CD4-positive, alpha-beta T cell treated with Interleukin-10 for 1 hour (primary cell): ENCODE data around the gene IMMP2L.

Experiments used
- DNase-seq: peaks from one replicate; pipeline ENCODE4 v3.0.0-alpha.2; 2020

IMMP2L gene

DNA sequence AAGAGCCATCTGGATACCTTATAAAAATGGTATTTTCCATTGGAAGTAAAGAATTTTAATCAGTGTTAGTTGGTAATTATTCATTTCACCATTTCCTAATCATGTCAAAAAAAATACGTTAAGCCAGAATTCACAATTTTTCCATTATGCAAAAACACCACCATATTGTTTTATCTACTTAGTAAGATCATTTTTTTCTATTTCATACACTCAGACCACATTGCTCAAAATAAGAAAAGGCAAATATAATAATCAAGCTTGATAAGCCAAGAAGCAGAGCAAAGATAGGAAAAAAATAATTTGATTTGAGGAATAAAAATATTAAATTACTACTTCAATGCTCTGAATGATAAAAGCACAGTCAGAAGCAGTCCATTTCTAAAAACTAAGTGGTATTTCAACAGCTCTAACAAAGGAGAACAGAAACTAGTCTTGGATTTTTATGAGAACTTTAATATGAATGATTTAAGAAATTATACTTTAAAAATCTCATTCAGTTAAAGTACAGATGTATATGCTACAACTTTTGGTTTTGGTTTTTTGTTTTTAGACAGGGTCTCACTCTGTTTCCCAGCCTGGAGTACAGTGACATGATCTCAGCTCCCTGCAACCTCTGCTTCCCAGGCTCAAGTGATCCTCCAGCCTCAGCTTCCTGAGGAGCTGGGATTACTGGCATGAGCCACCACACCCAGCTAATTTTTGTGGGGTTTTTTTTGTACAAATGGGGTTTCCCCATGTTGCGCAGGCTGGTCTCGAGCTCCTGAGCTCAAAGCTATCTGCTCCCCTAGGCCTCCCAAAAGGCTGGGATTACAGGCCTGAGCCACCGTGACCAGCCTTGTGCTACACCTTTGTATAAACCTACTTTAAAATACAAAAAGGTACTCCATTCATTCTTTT is 424.7 kb downstream of the IMMP2L start:
- DNase-seq = peak; percentile 34

DNA sequence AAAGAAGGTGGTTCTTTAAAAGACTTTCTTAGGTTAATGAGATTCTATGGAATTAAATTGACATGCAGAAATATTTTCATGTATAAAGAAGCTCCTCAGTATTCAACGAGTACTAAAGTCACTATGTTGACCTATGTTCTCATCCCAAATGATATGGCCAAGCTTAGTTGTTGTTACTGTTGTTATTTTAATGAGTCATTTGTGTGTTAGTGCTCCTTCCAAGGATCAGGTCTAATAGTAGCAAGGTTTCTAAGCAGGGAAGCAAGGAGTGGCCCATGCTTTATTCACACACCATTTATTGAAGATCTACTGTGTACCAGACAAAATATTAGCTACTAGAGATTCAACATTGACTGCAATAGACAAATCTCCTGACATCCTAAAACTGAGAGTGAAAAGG is 429.5 kb downstream of the IMMP2L start:
- no peak for DNase-seq

DNA sequence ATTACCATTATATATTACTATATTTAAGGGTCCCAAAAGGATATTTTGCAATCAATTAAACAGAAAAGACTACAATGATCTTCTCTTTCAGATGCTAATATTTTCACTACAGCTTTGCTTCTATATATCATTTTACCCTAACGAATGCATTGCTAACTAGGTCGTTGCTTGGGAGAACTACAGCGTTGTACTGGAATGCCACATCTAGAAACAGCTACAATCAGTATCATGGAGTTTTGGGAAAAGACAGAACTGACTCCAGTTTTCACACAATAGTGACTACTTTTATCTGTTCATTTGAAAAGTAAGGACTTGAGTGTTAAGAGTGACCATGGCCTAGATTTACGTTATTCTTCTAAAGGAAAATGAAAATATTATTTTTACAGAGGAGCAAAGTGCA is 432.9 kb downstream of the IMMP2L start:
- no peak for DNase-seq

DNA sequence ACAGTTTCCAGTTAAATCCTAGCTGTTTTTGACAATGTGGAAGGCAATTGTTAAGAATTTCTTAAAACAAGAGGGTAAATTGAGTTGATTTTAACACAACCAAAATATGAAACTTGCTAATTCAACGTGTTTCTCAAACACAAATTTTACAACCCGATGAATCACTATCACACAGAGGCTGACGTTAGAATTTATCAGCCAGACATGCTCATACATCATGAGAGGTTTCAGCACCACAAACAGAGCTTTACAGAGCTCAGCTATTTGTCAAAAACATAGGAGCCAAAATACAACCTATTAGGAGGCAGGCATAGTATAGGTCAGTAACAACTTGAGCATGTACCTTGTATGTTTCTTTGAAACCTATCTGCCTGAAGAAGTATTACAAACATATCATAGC is 435.3 kb downstream of the IMMP2L start:
- DNase-seq = no peak

DNA sequence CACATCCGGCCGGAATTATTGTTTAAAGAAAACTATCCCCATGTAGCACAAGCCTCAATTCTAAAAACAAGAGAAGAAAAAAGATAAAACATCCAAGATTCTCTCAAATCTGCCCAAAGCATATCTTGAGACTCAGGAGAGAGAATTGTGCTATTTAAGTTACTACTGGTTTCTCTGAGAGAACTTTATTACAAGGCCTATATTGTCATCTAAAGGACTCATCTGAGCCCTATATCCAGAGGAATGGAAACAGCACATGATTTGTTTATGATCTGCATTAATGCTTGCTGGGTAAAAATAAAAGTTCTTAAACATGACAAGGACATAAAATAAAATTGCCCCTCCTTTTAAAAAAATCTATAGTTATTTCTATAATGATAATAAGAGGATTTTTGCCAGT is 446.3 kb downstream of the IMMP2L start:
- no peak for DNase-seq

GRCh38 chr7:111113263-111114017 is 448.9 kb downstream of the IMMP2L start:
- DNase-seq = no peak

GRCh38 chr7:111112439-111112838 is 449.9 kb downstream of the IMMP2L start:
- no peak for DNase-seq

- DNase-seq = no peak
These were observed 453.8 kb downstream of the IMMP2L start for GRCh38 chr7:111108496-111108895.

DNA sequence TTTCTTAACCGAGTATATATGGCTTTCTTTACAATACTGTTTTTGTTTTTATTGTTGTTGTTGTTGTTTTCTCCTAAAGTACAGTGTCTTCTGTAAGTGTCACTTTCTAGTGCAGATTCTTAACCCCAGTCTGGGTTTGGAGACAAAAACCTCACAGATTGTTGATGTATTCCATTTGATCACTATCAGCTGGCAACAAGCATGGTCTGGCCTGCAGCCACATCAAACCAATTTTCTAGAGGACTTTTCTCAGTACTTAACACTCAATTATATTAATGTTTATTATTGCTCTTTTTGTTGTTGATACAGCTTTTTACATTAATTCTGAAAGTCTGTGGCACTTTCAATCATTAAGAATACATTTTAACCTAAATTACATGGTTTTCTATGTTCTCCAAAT is 454.3 kb downstream of the IMMP2L start:
- no peak for DNase-seq

DNA sequence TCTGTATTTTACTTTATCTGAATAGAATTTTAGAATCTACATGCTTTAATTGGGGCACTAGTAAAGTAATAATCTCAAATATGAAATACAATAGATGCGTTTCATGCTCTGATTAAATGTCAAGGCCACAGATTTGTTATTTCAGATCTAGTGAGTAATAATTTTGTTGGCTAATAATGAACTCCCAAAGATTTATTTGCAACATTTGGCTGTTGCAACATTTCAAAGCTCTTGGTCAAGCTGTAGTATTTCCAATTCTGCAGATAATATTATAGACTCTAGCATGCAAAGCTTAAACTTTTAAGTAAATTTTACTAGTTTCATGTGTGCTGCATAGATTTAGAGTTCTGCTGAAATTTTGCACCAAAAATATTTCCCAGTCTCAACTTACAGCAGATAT is 454.7 kb downstream of the IMMP2L start:
- no peak for DNase-seq

DNA sequence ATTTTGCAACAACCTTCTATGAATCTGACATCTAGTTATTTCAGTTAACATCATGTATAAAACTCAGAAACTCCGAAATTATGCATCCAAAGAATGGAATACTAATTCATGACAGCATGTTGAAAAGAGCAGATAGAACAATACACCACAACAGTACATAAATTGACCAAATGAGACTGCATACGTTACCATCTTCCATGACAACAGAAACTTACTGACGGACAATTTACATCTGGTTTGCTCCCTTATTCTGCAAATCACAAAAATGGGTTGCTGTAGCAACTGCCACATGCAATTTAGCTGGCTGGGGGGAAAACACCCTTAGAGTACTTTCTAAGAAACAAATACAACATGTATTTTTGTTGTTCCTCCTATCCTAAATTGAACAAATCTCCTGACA is 457.0 kb downstream of the IMMP2L start:
- DNase-seq = no peak

DNA sequence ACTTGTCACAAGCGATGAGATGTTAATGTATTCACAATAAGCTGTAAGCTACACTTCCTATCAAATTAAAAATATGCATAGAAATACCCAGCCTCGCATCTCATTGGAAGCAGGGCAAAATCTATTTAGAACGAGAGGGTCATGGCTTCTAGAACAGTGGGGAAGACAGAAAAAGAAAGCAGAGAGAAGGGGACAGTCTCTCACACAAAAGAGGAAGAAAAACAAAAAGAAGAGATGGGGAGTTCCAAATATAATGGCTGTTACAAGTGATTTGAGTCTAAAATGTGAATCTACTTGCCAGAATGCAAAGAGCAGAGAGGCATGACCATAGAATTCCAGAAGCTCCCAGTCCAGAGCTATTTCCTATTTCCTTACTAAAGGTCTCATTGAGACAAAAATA is 457.6 kb downstream of the IMMP2L start:
- no peak for DNase-seq

DNA sequence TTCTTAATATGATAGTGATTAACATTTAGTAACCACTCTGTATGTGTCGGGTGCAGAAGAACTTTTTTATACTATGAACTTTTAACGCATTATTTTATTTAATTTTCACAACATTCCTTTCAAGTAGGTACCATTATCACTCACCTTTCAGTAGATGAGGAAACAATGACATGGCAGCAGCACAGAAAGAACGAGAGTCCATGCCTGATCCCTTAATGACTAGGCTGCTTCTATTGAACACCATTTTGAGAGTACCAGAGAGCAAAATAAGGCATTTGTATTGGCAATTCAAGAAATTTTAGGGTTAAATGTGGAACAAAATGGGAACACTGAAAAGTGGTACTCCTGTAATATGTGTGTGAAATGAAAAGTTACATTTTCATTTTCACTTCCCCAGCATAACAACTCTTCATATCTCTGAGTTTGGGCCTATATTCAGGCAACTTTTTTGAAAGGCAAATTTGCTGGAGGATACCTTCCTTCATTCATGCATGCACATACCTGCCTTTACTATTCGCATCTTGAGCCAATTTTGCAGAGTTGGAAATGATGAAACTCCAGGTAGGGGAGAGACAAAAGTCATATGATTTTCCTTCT is 458.5 kb downstream of the IMMP2L start:
- no peak for DNase-seq

- no peak for DNase-seq
These were observed 459.2 kb downstream of the IMMP2L start for GRCh38 chr7:111103136-111103535.

DNA sequence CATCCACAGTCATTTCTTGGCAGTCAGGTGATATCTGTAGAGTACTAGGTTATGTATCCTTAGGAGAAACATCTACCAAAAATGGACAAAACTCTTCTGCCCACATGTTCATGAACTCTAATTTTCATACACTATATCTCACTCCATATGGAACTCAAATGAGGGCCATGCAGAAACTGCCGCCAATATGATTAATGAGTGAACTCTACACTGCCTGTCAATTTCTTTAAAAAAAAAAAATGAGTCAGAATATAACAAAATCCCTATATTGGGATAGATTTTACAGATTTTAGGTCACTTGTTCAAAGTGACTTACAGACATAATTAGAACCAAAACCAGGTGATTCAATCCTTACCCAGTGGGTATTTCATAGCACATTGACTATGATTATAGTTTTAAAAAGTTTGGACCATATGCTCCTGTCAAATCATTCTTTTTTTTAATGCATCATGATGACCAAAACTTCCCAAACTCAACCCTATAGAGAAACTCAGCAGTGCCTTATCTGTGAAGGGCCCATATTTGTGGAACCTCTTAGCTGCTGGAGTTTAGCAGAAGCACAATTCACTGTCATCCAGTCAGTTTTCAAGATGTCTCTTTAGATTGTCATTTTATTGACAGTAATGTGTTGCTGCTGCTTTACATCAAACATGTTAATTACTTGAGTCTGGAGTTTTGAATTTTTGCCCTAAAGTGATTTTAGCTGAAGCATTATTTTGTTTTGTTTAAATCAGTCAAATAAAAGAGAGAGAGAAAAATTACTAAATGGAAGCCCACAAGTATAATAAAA is 460.2 kb downstream of the IMMP2L start:
- DNase-seq = no peak

GRCh38 chr7:111098926-111099250 is 463.4 kb downstream of the IMMP2L start:
- no peak for DNase-seq

DNA sequence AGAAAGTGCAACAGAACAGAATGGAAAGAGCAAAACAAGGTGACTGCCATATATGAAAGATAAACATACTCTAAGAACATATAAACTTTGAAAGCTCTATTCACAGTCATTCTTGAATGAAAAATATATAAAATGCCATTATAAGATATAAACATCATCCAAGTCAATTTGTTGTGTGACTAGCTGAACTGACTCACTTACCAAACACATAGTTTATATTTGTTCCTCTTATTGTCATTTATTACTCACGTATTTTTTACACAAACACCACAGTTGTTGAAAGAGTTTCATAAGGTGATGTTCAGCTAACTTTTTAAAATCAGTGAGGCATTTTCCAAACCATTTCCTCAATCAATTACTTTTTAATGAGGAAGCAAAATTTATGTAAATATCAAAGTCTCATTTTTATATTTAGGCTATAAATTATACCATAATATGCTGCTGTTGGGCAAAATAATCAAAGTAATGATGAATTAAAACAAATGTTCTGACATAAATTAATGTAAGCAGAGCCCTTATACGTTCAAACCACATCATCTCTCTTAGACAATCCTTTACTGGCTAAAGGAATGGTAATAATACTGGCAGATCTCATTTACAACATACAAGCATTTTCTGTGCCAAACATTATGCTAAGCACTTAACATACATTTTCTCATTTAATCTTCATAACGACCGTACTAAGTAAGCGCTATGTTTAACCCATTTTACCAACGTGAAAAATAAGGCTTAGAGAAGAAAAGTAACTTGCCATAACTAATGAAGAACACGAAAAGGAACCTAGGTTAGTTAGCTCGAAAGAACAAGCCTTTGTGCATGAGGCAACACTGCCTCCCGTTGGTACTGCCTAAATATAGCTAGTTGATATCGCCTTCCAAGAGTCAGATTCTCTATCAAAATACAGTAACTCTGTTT is 464.0 kb downstream of the IMMP2L start:
- peak; percentile 53 for DNase-seq

DNA sequence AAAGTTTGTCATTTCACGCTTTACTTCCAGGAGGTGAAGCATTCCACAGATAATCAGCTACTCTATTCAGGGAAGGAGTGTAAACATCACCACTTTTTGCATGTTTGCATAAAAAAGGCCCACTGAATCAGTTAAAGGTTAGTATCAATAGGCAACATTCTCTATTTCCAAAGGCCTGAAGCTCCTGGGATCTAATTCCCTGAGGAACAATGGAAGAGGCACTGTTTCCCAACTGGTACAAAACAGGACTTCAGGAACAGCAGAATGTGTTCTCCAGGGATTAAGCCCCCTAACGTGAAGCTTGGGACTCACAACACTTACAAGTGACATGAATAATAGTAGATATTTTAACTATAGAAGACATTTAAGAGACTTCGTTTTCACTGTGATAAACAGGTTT is 465.3 kb downstream of the IMMP2L start:
- DNase-seq = no peak

GRCh38 chr7:111094419-111094818 is 467.9 kb downstream of the IMMP2L start:
- DNase-seq = no peak

- no peak for DNase-seq
These were observed 468.8 kb downstream of the IMMP2L start for GRCh38 chr7:111093496-111093895.

GRCh38 chr7:111092406-111093236 is 469.7 kb downstream of the IMMP2L start:
- no peak for DNase-seq
